Glomerular endothelial cell (primary cell): ENCODE data around the gene ADSL. TPM values are rescaled to one million over a fixed set of nuclear protein-coding genes. Genes with fewer than 3 reads are reported as not detected.

Experiments
- DNase-seq: peaks from one replicate; pipeline ENCODE4 v3.0.0-alpha.2; 2011; ENCODE audit warnings: low read depth, low spot score; ENCODE audit errors: extremely low read depth
- total RNA-seq: library from RNA; depleted of rRNA; stranded (reverse); fragments of >200 nt; gene quantifications from 2 replicates; pipeline ENCODE4 v1.2.3, GENCODE V29; 2015

Gene ADSL
- total RNA-seq, 1 donor from 2014 or later = 81.6 TPM

- no peak for DNase-seq
These were observed 56.8 kb downstream of the ADSL start for GRCh38 chr22:40403141-40403540.

- DNase-seq = no peak
These were observed 57.4 kb downstream of the ADSL start for GRCh38 chr22:40403651-40404050.

GRCh38 chr22:40404251-40405177, 58.2 kb downstream of the ADSL start:
- DNase-seq = no peak

GRCh38 chr22:40405178-40406062, 59.1 kb downstream of the ADSL start:
- no peak for DNase-seq

- no peak for DNase-seq
These were observed 60.0 kb downstream of the ADSL start for GRCh38 chr22:40406063-40406890.

- DNase-seq = no peak
These were observed 60.9 kb downstream of the ADSL start for GRCh38 chr22:40407021-40407761.

GRCh38 chr22:40407831-40408717, 61.8 kb downstream of the ADSL start:
- DNase-seq = no peak

GRCh38 chr22:40408718-40409612, 62.7 kb downstream of the ADSL start:
- no peak for DNase-seq

- no peak for DNase-seq
These were observed 63.4 kb downstream of the ADSL start for GRCh38 chr22:40409613-40410113.

GRCh38 chr22:40410272-40410671, 64.0 kb downstream of the ADSL start:
- no peak for DNase-seq

- DNase-seq = no peak
These were observed 64.6 kb downstream of the ADSL start for GRCh38 chr22:40410731-40411505.

- no peak for DNase-seq
These were observed 65.2 kb downstream of the ADSL start for GRCh38 chr22:40411506-40411861.

GRCh38 chr22:40412441-40412840, 66.1 kb downstream of the ADSL start:
- DNase-seq = no peak

- no peak for DNase-seq
These were observed 67.6 kb downstream of the ADSL start for GRCh38 chr22:40413873-40414272.

- no peak for DNase-seq
These were observed 68.0 kb downstream of the ADSL start for GRCh38 chr22:40414311-40414710.

GRCh38 chr22:40414838-40415505, 68.7 kb downstream of the ADSL start:
- no peak for DNase-seq
